Activated naive CD4-positive, alpha-beta T cell treated with anti-CD3 and anti-CD28 coated beads, Interleukin-2, amount 50 U/mL, for 72 hours (primary cell): ENCODE data around the gene GPATCH2. TPM values are rescaled to one million over a fixed set of nuclear protein-coding genes. Genes with fewer than 3 reads are reported as not detected.
"Not testable (repeated sequence)": the region's sequence is repeated elsewhere in the genome, so short reads cannot be mapped to it uniquely, and the experiment has no call there.

Experiments used
- ATAC-seq, 2 donors: fragments of 150-1000 bp; cut with Tn5 transposase; 2 replicates each; pipeline ENCODE4 v1.10.0; 2021; ENCODE audit warnings: mild to moderate bottlenecking in 2 of 2, moderate library complexity in 2 of 2
- DNase-seq, 2 donors: peaks; one replicate each; pipeline ENCODE4 v3.0.0; 2021 to 2022; ENCODE audit warnings: low spot score in 2 of 2
- H3K27ac Mint-ChIP-seq, 2 donors: one replicate each; pipeline ENCODE4 v1.8.0; 2022; ENCODE audit warnings: mild to moderate bottlenecking in 2 of 2, mixed read lengths in 2 of 2
- H3K36me3 Mint-ChIP-seq, 2 donors: one replicate each; pipeline ENCODE4 v1.8.0; 2022; ENCODE audit warnings: mixed read lengths in 2 of 2
- H3K9me3 Mint-ChIP-seq, 2 donors: one replicate each; pipeline ENCODE4 v1.8.0; 2022; ENCODE audit warnings: mixed read lengths in 2 of 2
- total RNA-seq, 2 donors: library from RNA; stranded (reverse); gene quantifications; one replicate each; pipeline ENCODE4 v1.2.3, GENCODE V29; 2022

Gene GPATCH2
- total RNA-seq, 2 donors from 2014 or later = 7.5 to 8.0 TPM

GRCh38 chr1:217379804-217380203 lies 251.1 kb downstream of the GPATCH2 start:
- ATAC-seq = not testable (repeated sequence)

GRCh38 chr1:217379336-217379735 lies 251.6 kb downstream of the GPATCH2 start:
- H3K36me3 Mint-ChIP-seq = peaks cover 0 to 12% of the 10 kb centered on the region in 2 donors
- peaks cover 19 to 30% of the 10 kb centered on the region in 2 donors for H3K9me3 Mint-ChIP-seq
- DNase-seq = no peak
- ATAC-seq = no peak
- H3K27ac Mint-ChIP-seq = no peak overlapping the region

More at GRCh38 chr1:217379804-217380203, 251.1 kb downstream of the GPATCH2 start:
- not testable (repeated sequence) for DNase-seq, H3K27ac Mint-ChIP-seq
- H3K9me3 Mint-ChIP-seq = peaks cover 19 to 30% of the 10 kb centered on the region in 2 donors
- H3K36me3 Mint-ChIP-seq = peaks cover 0 to 12% of the 10 kb centered on the region in 2 donors

Other genes with a start within 250 kb of the GPATCH2 start
- gene SPATA17, start 254 bp upstream of the GPATCH2 start, total RNA-seq = not detected